ENCODE measurements around the gene TPP1. TPM values are rescaled to one million over a fixed set of nuclear protein-coding genes. Genes with fewer than 3 reads are reported as not detected.

Gene TPP1
- total and polyA plus RNA-seq, 9 of the 15 experiments (the other 6 are each of a cell fraction or from before 2014, with no cell fraction given), result 7.5 to 75.8 (median 15.7) TPM

DNA sequence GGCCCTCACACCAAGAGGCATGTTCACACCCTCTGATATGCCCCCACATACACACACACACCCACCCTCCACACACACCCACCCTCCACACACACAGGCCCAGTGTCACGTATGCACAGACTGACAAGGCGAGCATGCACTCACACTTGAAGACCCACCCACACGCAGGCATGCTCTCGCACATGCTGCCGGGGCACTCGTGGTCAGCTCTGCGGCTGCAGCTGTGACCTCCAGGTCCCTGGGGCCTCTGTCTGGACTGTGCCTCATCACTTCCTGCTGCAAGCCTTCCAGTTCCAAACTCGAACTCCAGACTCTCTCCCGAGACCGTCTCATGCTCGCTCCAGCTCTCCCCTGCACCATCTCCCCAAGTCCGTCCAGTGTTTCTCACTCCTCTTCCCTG lies 26.8 kb upstream of the TPP1 start (continued):
- TF ChIP-seq, protein P1, sequence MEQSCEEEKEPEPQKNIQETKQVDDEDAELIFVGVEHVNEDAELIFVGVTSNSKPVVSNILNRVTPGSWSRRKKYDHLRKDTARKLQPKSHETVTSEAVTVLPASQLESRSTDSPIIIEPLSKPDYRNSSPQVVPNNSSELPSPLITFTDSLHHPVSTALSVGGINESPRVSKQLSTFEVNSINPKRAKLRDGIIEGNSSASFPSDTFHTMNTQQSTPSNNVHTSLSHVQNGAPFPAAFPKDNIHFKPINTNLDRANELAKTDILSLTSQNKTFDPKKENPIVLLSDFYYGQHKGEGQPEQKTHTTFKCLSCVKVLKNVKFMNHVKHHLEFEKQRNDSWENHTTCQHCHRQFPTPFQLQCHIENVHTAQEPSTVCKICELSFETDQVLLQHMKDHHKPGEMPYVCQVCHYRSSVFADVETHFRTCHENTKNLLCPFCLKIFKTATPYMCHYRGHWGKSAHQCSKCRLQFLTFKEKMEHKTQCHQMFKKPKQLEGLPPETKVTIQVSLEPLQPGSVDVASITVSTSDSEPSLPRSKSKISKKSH (CRISPR knock-in tag; IDR thresholded peaks at IDR 0.05), result no peak
- TF ChIP-seq, protein P2, sequence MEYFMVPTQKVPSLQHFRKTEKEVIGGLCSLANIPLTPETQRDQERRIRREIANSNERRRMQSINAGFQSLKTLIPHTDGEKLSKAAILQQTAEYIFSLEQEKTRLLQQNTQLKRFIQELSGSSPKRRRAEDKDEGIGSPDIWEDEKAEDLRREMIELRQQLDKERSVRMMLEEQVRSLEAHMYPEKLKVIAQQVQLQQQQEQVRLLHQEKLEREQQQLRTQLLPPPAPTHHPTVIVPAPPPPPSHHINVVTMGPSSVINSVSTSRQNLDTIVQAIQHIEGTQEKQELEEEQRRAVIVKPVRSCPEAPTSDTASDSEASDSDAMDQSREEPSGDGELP (CRISPR knock-in tag; IDR thresholded peaks at IDR 0.05; ENCODE audit: borderline replicate concordance), result 0 out of 2 replicates have a peak, but pooled peaks have one; percentile 60
- TF ChIP-seq ZNF124 (CRISPR knock-in tag; IDR thresholded peaks at IDR 0.05) (no peak), CC2D1A (IDR thresholded peaks at IDR 0.05) (no peak), POU5F1 (IDR thresholded peaks at IDR 0.05; ENCODE audit: borderline replicate concordance, low read depth, low read length, partially characterized antibody) (no peak), ZNF121 (CRISPR knock-in tag; conservative IDR thresholded peaks at IDR 0.05) (no peak), SMAD4 (CRISPR knock-in tag; conservative IDR thresholded peaks at IDR 0.05) (peak; percentile 43; the same call in 1 of the 2 replicates), GABPA (tag; conservative IDR thresholded peaks at IDR 0.05; ENCODE audit: low read depth) (peak; percentile 43; the same call in 1 of the 2 replicates), FOXP1 (CRISPR knock-in tag; IDR thresholded peaks at IDR 0.05) (peak; percentile 71; the same call in 1 of the 2 replicates), TEAD2 (tag; IDR thresholded peaks at IDR 0.05) (no peak), ZNF184 (CRISPR knock-in tag; IDR thresholded peaks at IDR 0.05) (no peak)
- TF ChIP-seq, protein P3, sequence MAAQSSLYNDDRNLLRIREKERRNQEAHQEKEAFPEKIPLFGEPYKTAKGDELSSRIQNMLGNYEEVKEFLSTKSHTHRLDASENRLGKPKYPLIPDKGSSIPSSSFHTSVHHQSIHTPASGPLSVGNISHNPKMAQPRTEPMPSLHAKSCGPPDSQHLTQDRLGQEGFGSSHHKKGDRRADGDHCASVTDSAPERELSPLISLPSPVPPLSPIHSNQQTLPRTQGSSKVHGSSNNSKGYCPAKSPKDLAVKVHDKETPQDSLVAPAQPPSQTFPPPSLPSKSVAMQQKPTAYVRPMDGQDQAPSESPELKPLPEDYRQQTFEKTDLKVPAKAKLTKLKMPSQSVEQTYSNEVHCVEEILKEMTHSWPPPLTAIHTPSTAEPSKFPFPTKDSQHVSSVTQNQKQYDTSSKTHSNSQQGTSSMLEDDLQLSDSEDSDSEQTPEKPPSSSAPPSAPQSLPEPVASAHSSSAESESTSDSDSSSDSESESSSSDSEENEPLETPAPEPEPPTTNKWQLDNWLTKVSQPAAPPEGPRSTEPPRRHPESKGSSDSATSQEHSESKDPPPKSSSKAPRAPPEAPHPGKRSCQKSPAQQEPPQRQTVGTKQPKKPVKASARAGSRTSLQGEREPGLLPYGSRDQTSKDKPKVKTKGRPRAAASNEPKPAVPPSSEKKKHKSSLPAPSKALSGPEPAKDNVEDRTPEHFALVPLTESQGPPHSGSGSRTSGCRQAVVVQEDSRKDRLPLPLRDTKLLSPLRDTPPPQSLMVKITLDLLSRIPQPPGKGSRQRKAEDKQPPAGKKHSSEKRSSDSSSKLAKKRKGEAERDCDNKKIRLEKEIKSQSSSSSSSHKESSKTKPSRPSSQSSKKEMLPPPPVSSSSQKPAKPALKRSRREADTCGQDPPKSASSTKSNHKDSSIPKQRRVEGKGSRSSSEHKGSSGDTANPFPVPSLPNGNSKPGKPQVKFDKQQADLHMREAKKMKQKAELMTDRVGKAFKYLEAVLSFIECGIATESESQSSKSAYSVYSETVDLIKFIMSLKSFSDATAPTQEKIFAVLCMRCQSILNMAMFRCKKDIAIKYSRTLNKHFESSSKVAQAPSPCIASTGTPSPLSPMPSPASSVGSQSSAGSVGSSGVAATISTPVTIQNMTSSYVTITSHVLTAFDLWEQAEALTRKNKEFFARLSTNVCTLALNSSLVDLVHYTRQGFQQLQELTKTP (IDR thresholded peaks at IDR 0.05; ENCODE audit: low read depth in 1 of 2, partially characterized antibody in 2 of 2), result no peak

Measured in K562 (cell line).